HG02981 (cell line): ENCODE measurements around the gene C1orf210.

ENCODE experiments used
- ATAC-seq: cut with Tn5 transposase; IDR thresholded peaks from one replicate; pipeline ENCODE4 v1.9.1; 2021; ENCODE audit warnings: mild to moderate bottlenecking, moderate library complexity; ENCODE audit not compliant: unreplicated experiment

Gene C1orf210

DNA sequence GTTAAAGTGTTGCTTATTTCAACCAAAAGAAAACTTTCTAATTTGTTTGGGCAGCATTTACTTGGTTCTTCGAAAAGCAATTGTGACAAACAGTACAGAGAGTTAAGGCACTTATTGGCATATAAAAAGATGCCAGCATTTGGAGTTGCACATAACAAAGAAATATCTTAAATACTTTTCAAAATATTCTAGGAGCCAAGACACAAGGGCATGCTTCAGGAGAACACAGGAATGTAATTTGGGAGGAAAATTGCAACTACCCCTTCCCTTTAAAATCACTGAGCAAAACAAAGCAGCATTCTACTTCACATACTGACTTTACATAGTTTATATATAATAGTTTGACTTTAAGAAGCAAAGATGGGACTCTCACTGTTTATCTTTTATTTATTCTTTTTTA, 10.8 kb upstream of the C1orf210 start:
- ATAC-seq: no peak

DNA sequence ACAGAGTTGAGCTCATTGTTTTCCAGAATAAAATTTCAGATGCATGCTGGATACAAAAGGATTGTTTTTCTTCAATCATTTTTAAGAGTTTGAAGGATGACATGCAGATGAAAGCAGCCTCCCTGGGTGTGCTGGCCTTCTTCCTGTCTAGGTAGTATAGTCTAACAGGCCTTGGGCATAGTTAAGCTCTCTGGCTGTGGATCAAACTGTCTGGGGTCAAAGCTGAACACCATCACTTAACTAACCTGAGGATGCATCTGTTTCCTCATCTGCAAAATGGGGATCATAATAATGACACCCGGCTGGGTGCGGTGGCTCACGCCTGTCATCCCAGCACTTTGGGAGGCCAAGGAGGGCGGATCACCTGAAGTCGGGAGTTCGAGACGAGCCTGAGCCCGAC, 9.4 kb upstream of the C1orf210 start:
- ATAC-seq: no peak

DNA sequence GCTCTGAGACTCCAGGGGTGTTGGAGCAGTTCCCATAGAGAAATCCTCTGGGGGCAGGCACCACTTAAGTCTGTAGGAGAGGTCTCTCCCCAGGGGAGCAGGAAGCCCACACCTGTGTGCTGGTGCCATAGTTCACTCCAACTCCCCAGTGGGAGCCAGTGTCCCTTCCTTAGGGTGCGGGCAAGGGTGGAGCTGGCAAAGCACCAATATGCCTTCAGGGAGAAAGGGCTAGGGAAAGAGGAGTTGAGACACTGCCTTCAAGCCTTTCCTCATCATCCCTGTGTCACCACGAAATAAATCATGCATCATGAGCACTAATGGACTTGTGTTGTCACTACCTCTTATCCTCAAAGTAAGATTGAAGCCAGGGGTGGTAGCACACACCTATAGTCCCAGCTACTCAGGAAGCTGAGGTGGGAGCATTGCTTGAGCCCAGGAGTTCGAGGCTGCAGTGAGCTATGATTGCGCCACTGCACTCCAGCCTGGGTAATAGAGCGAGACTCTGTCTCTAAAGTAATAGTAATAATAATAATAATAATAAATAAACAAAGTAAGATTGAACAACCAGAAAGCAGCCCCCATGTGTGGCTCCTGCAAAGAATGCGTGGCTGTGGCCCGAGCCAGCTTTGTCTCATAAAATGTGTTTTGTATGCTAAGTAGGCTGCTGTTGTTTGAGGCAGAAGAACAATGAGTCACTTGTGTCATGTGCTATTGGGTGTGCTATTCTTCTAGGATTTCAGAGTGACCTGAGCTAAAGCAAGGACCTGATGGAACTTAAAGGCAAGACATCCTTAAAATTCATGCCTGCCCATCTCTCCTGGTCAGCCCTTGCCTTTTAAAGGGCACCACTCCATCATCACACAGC, 8.7 kb upstream of the C1orf210 start:
- no peak for ATAC-seq

DNA sequence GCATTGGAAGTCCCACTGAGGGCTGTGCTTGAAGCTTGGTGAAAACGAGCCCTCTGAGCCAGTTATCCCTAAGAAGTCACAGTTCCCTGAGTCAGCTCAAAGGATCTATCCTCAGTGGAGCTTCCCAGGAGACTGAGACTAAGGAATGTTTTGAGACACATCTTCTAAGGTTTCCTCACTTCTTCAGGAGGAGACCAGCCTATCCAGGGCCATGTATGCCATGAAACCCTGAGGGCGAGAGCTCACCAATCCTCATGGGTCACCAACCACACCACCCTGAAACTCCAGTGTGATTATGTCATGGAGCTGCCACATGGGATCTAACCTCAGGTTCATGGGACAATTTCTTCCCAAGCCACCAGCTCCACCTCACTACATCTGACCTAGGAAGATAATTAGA, 7.8 kb upstream of the C1orf210 start:
- no peak for ATAC-seq

DNA sequence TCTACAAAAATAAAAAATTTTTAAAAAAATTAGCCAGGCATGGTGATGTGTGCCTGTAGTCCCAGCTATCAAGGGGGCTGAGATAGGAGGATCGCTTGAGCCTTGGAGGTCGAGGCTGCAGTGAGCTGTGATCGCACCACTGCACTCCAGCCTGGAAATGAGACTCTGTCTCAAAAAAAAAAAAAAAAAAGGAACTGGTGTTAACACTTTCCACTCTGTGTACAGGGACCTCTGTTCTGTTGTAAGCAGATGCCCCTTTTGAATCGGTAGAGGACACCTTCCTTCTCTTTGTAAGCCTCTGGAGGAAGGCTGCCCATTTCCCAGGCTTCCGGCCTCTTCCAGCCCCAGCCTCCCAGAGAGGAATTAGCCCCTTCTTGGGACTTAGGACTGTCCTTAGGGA, 7.3 kb upstream of the C1orf210 start:
- no peak for ATAC-seq

DNA sequence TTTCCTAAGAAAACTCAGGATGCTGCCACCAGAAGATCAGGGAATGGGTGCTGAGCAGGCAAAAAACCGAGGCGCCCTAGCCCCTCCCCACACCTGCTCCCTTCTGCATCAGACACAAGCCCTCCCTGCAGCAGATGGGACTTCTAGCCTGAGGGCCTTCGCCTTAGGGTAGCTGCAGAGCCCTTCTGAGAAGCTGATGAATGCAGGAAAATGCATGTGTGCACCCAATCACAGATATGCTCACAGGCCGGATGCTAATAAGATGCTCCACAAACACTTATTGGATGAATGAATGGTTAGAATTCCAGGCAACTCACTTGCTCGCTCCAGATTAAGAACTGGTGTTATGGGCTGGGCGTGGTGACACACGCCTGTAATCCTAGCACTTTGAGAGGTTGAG, 6.8 kb upstream of the C1orf210 start:
- ATAC-seq: no peak

DNA sequence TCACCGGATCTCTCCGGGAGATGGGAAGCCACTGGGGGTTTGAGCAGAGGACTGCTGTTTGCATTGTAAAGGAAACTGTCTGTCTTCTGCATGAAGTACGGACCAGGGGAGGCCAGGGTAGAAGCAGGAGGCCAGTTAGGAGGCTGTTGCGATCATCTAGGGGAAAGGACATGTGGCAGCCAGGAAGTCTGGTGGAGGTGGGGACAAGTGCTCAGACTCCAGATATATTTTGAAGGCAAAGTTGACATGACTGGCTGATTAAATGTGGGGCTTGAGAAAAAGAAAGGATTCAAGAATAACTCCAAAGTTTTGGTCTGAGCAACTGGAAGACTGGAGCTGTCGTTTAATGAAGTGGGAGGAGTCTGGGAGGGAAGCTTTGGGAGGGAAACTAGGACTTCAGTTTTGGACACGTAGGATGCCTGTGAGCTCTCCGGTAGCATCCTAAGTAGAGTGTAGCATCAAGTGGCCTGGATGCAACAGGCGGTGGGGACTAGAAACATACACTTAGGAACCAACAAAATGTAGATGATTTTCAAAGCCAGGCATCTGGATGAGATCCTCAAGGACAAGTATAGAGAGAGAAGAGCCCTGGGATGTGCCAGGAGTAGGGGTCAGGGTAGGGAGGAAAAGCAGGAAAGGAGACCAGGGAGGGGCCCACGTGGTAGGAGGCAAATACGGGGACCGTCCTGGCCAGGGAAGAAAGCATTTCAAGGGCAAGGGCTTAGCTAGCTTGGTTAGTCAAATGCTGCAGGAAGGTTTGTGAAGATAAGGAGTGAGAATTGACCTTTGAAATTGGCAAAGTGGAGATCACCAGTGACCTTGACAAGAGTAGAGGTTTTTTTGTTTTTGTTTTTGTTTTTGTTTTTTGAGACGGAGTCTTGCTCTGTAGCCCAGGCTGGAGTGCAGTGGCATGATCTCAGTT, 3.7 kb upstream of the C1orf210 start:
- no peak for ATAC-seq

DNA sequence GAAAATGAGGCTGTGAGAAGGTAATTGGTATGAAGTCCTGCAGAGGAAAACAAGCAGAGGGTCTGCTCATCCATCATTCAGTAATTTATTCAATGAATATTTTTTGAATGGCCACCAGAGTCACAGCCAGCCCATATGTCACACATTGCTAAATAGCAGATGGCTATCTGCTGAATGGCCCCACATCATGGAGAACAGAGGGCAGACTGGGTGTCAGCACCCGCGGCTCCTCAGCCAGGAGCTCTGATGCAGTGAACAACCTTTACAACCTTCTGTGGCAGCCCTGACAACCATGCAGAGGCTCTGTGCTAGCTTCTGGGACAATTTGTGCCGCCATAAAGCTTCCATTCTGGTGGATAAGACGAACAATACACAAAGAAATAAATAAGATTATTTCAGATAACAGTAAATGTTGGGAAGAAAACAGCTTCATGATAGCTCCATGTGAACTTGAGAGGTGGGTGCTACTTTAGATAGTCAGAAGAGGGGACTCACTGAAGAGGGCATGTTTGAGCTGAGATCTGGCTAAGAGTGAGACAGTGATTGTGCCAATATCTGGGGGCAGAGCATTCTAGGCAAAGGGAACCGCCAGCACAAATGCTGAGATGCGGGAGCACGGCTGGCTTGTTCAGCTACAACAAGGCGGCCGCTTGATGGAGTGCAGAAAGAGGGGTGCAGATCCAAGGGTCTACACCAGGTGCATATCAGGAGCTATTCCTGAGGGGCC, 2.8 kb upstream of the C1orf210 start:
- ATAC-seq: no peak

DNA sequence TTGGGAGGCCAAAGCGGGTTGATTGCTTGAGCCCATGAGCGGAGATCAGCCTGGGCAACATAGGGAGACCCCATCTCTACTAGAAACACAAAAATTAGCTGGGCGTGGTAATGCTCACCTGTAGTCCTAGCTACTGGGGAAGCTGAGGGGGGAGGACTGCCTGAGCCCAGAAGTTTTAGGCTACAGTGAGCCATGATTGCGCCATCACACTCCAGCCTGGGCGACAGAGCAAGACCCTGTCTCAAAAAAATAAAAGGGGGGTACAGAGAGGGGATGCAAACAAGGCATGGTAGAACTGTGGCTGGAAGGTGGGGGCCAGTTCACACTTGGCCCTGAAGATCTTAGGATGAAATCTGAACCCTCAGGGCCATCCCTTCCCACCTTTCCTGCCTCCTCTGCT, 1.2 kb upstream of the C1orf210 start:
- ATAC-seq: no peak

DNA sequence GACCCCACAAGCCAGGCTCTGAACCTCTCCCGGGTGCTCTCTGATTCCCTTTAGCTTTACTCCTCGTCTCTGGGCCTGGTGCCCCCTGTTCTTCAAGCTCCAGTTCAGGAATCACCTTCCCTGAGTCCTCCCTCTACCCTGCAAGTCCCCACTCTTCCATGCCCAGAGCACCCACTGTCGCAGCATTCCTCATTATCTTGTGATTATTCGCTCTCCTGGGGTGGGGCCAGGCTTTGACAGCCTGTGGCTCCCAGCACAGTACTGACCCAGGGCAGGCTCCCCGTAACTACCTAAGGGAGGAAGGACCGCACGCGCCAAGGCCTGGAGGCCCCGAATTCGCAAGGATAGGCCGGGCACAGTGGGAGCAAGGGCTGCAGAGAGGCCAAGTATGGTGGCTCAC, 734 bp upstream of the C1orf210 start:
- no peak for ATAC-seq

DNA sequence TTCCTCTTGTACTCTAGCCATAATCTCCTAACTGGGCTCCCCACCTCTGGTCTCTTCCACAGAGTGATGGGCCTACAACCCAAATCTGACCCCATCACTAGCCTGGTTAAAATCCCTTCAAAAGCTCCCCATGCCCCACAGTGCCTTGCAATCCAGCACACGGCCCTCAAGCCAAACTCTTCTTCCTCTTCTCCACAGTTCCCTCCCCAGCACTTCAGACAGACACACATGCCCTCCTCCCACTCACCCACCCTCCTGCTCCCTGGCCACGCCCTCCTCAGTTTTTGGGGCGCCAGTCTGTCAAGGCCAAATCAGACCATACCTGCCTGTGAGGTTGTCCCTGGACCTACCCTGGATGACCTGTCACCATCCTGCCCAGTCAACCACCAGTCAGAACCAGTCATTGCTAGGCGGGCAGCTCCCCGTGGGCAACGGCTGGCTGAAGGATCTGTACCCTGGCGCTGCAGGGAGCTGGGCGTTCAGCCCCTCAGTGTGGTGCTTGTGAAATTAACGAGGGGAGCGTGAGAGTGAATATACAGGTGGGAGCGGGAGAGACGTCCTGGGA, 753 bp downstream of the C1orf210 start:
- ATAC-seq: no peak

DNA sequence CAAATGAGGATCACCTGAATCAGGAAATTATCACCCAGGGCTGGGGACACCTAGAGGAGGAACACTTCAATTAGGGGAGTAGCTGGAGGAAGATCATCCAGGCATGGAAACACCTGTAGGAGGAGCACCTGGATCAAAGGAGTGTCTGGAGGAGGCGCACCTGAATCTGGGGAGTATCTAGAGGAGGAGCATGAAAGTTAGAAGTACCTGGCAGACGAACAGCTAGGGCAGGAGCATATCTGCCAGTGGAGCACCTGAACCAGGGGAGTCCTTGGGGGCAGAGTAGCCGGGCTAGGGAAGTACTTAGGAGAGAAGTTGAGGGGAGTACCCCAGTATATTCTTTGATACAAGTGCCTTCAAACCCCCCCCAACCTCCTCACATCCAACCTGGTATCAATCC, 1.3 kb downstream of the C1orf210 start:
- ATAC-seq: no peak

DNA sequence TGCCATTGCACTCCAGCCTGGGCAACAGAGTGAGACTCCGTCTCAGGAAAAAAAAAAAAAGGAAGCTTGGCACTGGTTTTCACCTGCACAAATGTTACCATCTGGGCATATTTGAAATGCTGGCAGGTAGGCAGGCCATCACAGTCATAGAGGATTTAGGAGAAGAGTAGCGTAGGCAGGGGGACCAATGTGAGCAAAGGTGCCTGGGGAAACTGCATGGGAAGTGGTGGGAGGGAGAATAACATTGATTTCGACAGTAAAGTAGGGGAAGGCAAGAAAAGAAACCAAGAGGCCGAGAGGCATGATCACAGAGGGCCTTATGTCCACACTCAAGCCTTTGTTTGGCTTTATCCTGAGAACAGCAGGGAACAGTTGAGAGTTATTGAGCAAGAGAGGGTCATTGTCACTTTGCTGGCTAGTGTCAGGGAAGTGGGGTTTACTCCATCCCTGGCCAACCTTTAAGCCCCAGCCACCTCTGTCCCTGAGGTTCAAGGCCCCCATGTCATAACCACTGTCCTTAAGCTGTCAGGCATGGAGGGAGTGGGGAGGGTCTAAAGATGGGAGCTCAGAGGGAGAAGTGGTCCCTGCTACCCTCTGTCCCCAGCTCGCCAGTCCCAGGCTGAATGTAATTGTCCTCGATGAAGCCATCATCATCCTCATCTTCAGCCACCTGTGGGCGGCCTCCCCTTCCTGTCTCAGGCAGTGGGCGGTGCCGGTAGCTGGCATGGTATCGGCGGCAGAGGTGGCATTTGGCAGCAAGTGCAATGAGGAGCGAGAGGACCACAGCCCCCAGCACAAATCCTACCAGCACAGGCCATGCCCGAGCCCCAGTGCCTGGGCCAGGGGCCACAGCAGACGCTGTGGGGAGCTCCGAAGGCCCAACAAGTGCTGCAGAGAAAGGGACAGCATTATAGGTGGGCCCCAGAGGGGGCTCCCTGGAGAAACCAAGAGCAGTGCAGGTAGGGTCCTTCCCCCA, 2.9 kb downstream of the C1orf210 start:
- ATAC-seq: no peak

DNA sequence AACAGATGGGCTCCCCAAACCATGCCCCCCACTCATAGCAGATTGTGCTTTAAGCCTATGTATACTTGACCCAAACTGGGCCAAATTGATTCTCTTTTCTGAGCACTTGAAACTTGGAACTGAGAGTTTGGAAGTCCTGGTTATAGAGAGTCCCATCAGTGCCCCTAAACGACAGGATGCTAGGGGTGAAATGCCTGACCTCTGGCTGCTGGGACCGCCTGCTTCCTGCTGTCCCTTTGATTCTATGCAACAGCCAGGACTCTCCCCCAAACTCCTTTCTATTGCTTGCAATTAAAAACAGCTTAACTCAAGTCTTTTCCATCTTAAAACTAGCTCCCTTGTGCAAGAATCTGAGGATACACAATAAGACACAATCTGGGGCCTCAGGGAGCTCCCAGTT, 4.7 kb downstream of the C1orf210 start:
- ATAC-seq: no peak

DNA sequence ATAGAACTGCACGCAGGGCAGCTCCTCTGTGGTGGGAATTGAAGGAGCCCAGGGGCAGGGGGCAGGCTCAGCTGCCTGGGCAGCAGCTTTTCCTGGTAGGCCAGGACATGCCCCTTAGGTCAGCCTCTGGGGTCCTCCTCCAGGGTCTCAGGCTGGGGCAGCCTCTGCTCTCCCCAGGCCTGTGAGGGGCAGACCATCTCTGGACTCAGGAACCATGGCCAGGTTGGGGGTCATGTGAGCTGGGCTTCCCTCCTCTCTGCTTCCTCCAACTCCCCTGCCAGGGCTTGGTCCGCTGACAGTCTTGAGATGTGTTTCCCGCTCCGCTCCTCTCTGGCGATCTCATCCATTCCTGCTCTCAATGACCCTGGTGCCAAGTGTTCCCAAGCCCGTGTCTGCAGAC, 5.7 kb downstream of the C1orf210 start:
- ATAC-seq: no peak

DNA sequence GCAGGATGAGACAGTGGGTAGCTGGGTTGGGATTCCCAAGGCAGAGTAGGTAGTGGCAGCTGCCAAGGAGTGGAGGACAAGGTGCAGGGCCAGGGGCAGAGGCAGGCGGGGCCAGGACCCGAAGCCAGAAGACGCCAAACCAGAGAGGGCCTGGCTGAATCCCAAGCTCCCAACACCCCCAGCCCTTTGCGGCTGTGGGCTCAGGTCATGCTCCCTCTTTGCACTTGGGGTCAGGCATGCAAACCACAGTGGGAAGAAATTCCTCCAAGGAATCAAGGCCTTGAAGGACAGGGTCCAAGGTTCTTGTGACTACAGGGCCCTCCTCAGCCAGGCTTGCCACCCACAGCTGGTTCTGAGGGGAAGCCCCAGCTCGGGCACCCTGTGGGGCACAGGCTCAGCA, 6.2 kb downstream of the C1orf210 start:
- ATAC-seq: no peak

DNA sequence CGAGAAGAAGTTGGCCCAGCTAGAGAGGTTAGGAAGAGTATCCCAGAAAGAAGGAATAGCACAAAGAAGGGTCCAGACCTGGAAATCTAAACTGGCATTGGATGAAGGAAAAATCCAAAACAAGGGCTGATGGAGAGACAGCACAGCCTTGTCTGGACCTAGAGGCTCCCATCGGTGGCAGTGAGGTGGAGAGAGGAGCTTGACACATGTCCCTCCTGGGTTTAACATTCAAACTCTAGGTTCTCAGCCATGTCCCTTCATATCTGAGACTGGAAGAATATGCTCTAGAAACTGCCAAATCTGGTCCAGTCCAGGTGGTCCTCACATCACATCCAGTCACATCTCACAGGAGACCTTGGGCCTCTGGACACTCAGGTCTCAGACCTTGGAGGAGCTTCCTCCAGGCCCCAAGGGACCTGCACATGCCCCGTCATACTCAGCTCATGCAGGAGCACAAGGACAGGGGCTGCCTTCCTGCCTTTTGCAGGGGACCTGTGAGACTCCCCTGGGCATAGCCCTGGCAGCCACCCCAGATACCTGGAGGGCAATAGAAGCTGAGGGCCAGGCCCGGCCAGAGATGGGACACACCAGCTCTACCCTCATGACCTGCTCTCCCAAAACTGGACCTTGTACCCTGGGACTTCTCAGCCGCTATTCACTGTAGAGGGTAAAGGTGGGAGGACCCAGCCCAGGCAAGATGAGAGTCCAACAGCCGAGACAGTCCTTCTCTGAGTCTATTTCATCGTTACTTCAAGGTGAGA, 8.1 kb downstream of the C1orf210 start:
- ATAC-seq: no peak

DNA sequence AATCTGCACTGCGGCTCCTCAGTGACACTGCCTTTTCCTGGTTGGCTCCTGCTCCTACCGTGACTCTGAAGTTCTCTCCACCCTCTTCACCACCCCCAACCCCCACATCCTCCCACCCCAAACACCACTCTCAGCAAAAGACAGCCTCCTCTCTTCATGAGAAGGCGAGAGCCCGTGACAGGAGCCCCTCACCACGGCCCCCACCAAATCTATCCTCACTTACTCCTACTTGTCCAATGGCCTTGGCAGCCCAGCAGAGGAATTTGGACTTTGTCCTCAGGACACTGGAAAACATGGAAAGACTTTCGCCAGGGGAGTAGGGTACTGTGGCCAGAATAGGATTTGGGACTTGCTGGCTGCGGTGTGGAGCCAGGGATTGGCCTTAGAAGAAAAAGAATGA, 8.7 kb downstream of the C1orf210 start:
- ATAC-seq: no peak
